HCT116 (cell line): Measurements from ENCODE around the gene PIPOX. TPM values are rescaled to one million over a fixed set of nuclear protein-coding genes. Genes with fewer than 3 reads are reported as not detected.

Experiments used
- ATAC-seq: fragments of 200-7000 bp; cut with Tn5 transposase; 2 replicates; pipeline ENCODE4 v1.9.1; 2020; ENCODE audit warnings: mild to moderate bottlenecking, moderate library complexity
- BruUV-seq: library from RNA; stranded (reverse); fragments of 400-500 nt; replicated peaks from 2 replicates; lab custom pipeline; 2021; lab: Mats Ljungman, UMichigan
- CTCF ChIA-PET: fragments of 300-600 bp; sonication (Branson Sonifier 250); formaldehyde crosslinking; loops from one replicate; lab custom pipeline; 2021; ENCODE audit warnings: antibody characterized with exemption; lab: Charles Lee
- POLR2A ChIA-PET: fragments of 300-600, 350-600 bp; sonication (Branson Sonifier 250); formaldehyde crosslinking; loops from one replicate; lab custom pipeline; 2021; ENCODE audit warnings: antibody characterized with exemption; lab: Charles Lee
- RAD21 ChIA-PET, 2 experiments: fragments of 300-600 bp; sonication (Branson Sonifier 250); formaldehyde crosslinking; loops; one replicate each; lab custom pipeline; 2023; ENCODE audit warnings: low total read pairs in 2 of 2; ENCODE audit not compliant: uncharacterized antibody in 2 of 2, unreplicated experiment in 2 of 2, low non-redundant PET in 1 of 2; lab: Charles Lee
- DNase-seq: peaks from one replicate; pipeline ENCODE4 v3.0.0-alpha.2; 2010; ENCODE audit warnings: low read depth, low spot score
- H2AFZ ChIP-seq: fragments of 200-600 bp; shearing (Covaris generic), sonication (generic); 2 replicates; pipeline ENCODE4 v1.6.1; 2017; ENCODE audit warnings: low read depth, mixed run types, mixed read lengths, antibody characterized with exemption, low read length; ENCODE audit not compliant: poor library complexity, severe bottlenecking
- H3K27ac ChIP-seq: 2 replicates; pipeline ENCODE4 v1.5.1; 2012; ENCODE audit warnings: low read depth, low read length
- H3K27me3 ChIP-seq: fragments of 200-600 bp; sonication (generic); 2 replicates; pipeline ENCODE4 v1.6.1; 2016; ENCODE audit warnings: mixed run types, low read length, mixed read lengths; ENCODE audit not compliant: insufficient read depth
- H3K36me3 ChIP-seq, 2 experiments: fragments of 200-500 bp in 1 of 2; fragments of 200-600 bp in 1 of 2; sonication (Bioruptor generic) in 1 of 2; sonication (generic) in 1 of 2; 2 replicates each; pipeline versions ENCODE4 v1.5.1 to v1.6.1; 2014 to 2016; ENCODE audit warnings: low read length in 2 of 2, inconsistent platforms in 1 of 2, mixed read lengths in 1 of 2, mixed run types in 1 of 2; ENCODE audit not compliant: insufficient read depth in 2 of 2, control insufficient read depth in 1 of 2
- H3K4me1 ChIP-seq, 2 experiments: fragments of 200-600 bp in 1 of 2; sonication (generic) in 1 of 2; 2 replicates each; pipeline versions ENCODE4 v1.5.1 to v1.6.1; 2012 to 2017; ENCODE audit warnings: low read length in 2 of 2, inconsistent platforms in 1 of 2, mild to moderate bottlenecking in 1 of 2, mixed read lengths in 1 of 2, mixed run types in 1 of 2, moderate library complexity in 1 of 2; ENCODE audit not compliant: insufficient read depth in 2 of 2, control insufficient read depth in 1 of 2
- H3K4me2 ChIP-seq: fragments of 200-600 bp; sonication (generic); 2 replicates; pipeline ENCODE4 v1.6.1; 2017; ENCODE audit warnings: mixed run types, low read length, mixed read lengths
- H3K4me3 ChIP-seq, 2 experiments: fragments of 200-600 bp in 1 of 2; sonication (generic) in 1 of 2; replicated peaks in 1 of 2; 2 replicates each; pipeline ENCODE4 v1.5.1; 2011 to 2016; ENCODE audit warnings: low read length in 2 of 2, control low read depth in 1 of 2, low read depth in 1 of 2, mild to moderate bottlenecking in 1 of 2, mixed read lengths in 1 of 2, mixed run types in 1 of 2
- H3K79me2 ChIP-seq: fragments of 200-600 bp; sonication (generic); 2 replicates; pipeline ENCODE4 v1.6.1; 2017; ENCODE audit warnings: mild to moderate bottlenecking, mixed run types, low read length, moderate library complexity, mixed read lengths; ENCODE audit not compliant: insufficient read depth
- H3K9ac ChIP-seq: fragments of 200-600 bp; sonication (generic); 2 replicates; pipeline ENCODE4 v1.6.1; 2016; ENCODE audit warnings: low read length, mixed read lengths
- H3K9me2 ChIP-seq: fragments of 200-600 bp; sonication (generic), shearing (Covaris generic); 2 replicates; pipeline ENCODE4 v1.6.1; 2017; ENCODE audit warnings: mixed run types, mild to moderate bottlenecking, moderate library complexity; ENCODE audit not compliant: insufficient read depth
- H3K9me3 ChIP-seq, 2 experiments: fragments of 200-500 bp in 1 of 2; fragments of 200-600 bp in 1 of 2; sonication (Bioruptor generic) in 1 of 2; sonication (generic) in 1 of 2; 2 replicates each; pipeline ENCODE4 v1.6.1; 2014 to 2017; ENCODE audit warnings: low read length in 2 of 2, mixed read lengths in 2 of 2, inconsistent platforms in 1 of 2, low read depth in 1 of 2, mild to moderate bottlenecking in 1 of 2, mixed run types in 1 of 2, moderate library complexity in 1 of 2; ENCODE audit not compliant: control insufficient read depth in 1 of 2, insufficient read depth in 1 of 2
- H4K20me1 ChIP-seq: fragments of 200-600 bp; sonication (generic), shearing (Covaris generic); 2 replicates; pipeline ENCODE4 v1.6.1; 2017; ENCODE audit warnings: mixed run types, mild to moderate bottlenecking, moderate library complexity; ENCODE audit not compliant: insufficient read depth
- CBX3 ChIP-seq: IDR thresholded peaks from 2 replicates; pipeline ENCODE4 v1.6.1; 2012; ENCODE audit warnings: low read depth
- CEBPB ChIP-seq: IDR thresholded peaks from 2 replicates; pipeline ENCODE4 v1.6.1; 2012; ENCODE audit warnings: low read depth
- CTCF ChIP-seq, 3 experiments: fragments of 200-600 bp in 1 of 3; sonication (generic) in 1 of 3; IDR thresholded peaks in 2 of 3; conservative IDR thresholded peaks in 1 of 3; 2 replicates each; pipeline ENCODE4 v1.5.1; 2012 to 2017; ENCODE audit warnings: low read depth in 2 of 3, low read length in 2 of 3, antibody characterized with exemption in 1 of 3, borderline replicate concordance in 1 of 3, control low read depth in 1 of 3, mild to moderate bottlenecking in 1 of 3, mixed read lengths in 1 of 3, mixed run types in 1 of 3, moderate library complexity in 1 of 3; ENCODE audit not compliant: insufficient read depth in 1 of 3
- EGR1 ChIP-seq: IDR thresholded peaks from 2 replicates; pipeline ENCODE4 v1.6.1; 2012; ENCODE audit warnings: low read depth
- ELF1 ChIP-seq: IDR thresholded peaks from 2 replicates; pipeline ENCODE4 v1.6.1; 2012; ENCODE audit warnings: low read depth, borderline replicate concordance
- EZH2 ChIP-seq: fragments of 200-600 bp; sonication (generic); IDR thresholded peaks from 2 replicates; pipeline ENCODE4 v1.6.1; 2017; ENCODE audit warnings: antibody characterized with exemption, mixed run types
- EZH2phosphoT487 ChIP-seq: fragments of 200-600 bp; IDR thresholded peaks from 2 replicates; pipeline ENCODE4 v1.6.1; 2018; ENCODE audit warnings: antibody characterized with exemption, borderline replicate concordance
- FOSL1 ChIP-seq: IDR thresholded peaks from 2 replicates; pipeline ENCODE4 v1.6.1; 2012; ENCODE audit warnings: low read depth
- JUND ChIP-seq: IDR thresholded peaks from 2 replicates; pipeline ENCODE4 v1.6.1; 2012
- MAX ChIP-seq: IDR thresholded peaks from 2 replicates; pipeline ENCODE4 v1.6.1; 2012
- RAD21 ChIP-seq: IDR thresholded peaks from 2 replicates; pipeline ENCODE4 v1.6.1; 2012; ENCODE audit warnings: low read depth, mild to moderate bottlenecking
- REST ChIP-seq: IDR thresholded peaks from 2 replicates; pipeline ENCODE4 v1.6.1; 2012; ENCODE audit warnings: low read depth
- SP1 ChIP-seq: IDR thresholded peaks from 2 replicates; pipeline ENCODE4 v1.6.1; 2012; ENCODE audit warnings: low read depth
- SRF ChIP-seq: IDR thresholded peaks from 2 replicates; pipeline ENCODE4 v1.6.1; 2012; ENCODE audit warnings: low read depth
- TCF7L2 ChIP-seq: IDR thresholded peaks from 2 replicates; pipeline ENCODE4 v1.7.0; 2011; ENCODE audit warnings: borderline replicate concordance, inconsistent platforms; ENCODE audit not compliant: insufficient read depth, insufficient read length; ENCODE audit errors: extremely low read depth
- ZFX ChIP-seq: fragments of 450-650 bp; IDR thresholded peaks from 2 replicates; pipeline ENCODE4 v1.6.1; 2017
- ZNF274 ChIP-seq: fragments of 200-500 bp; sonication (Bioruptor generic); IDR thresholded peaks from 2 replicates; pipeline ENCODE4 v1.6.1; 2014; ENCODE audit warnings: mild to moderate bottlenecking, low read depth, low read length, inconsistent platforms
- intact Hi-C: fragments of 100-400 bp; cut with micrococcal nuclease; formaldehyde crosslinking; loops from 2 replicates; pipeline ENCODE4 v1.10.0; 2022
- total RNA-seq: library from RNA; stranded (reverse); gene quantifications from one replicate; pipeline ENCODE4 v1.2.1, GENCODE V29; 2021; ENCODE audit not compliant: unreplicated experiment

Gene PIPOX
- total RNA-seq, 1 experiment from 2014 or later = 1.8 TPM

- ChIA-PET RAD21 (no interaction called here), POLR2A (no interaction called here), CTCF (no interaction called here)
- no peak overlapping the region for H3K9ac ChIP-seq
- H3K27ac ChIP-seq = no peak overlapping the region
- no peaks in the 10 kb centered on the region for H3K79me2 ChIP-seq
- TF ChIP-seq ZFX (no peak), EZH2 (no peak), CBX3 (no peak), ZNF274 (no peak), ELF1 (no peak), REST (no peak), EGR1 (no peak), SP1 (no peak), JUND (no peak), CTCF (IDR thresholded peaks at IDR 0.05 in 2 of 3, conservative IDR thresholded peaks at IDR 0.05 in 1 of 3; ENCODE audit: borderline replicate concordance in 1 of 3, insufficient read depth in 1 of 3, low read depth in 2 of 3, low read length in 2 of 3) (no peak), MAX (no peak), EZH2phosphoT487 (no peak), TCF7L2 (no peak), CEBPB (no peak), SRF (no peak), FOSL1 (no peak), RAD21 (no peak)
- ATAC-seq (no peak), DNase-seq (no peak)
- H3K9me3 ChIP-seq = no peaks in the 10 kb centered on the region
- H3K4me3 ChIP-seq = no peak overlapping the region
- intact Hi-C loops = no loop called here
- no peaks in the 10 kb centered on the region for H3K36me3 ChIP-seq
- H3K9me2 ChIP-seq = no peaks in the 10 kb centered on the region
- H3K4me1 ChIP-seq = peaks cover 0 to 13% of the 10 kb centered on the region in 2 experiments; a peak in 2 of 4 replicates
- H4K20me1 ChIP-seq = no peaks in the 10 kb centered on the region
- H2AFZ ChIP-seq = no peak overlapping the region
- H3K4me2 ChIP-seq = no peak overlapping the region
- H3K27me3 ChIP-seq = peaks cover 64% of the 10 kb centered on the region
- no TSS peak for BruUV-seq
Observed at GRCh38 chr17:29012535-29012934, 30.4 kb upstream of the PIPOX start.
